ENCODE data around the gene MACROH2A1. TPM values are rescaled to one million over a fixed set of nuclear protein-coding genes. Genes with fewer than 3 reads are reported as not detected.

MACROH2A1 gene
- polyA plus RNA-seq, 2 of the 4 experiments (the other 2 are of a cell fraction) = 158 to 172 TPM

- no peak for TF ChIP-seq MYC (IDR thresholded peaks at IDR 0.05; ENCODE audit: borderline replicate concordance, low read length)
- TF ChIP-seq EHF (CRISPR knock-in tag; IDR thresholded peaks at IDR 0.05) = no peak
- TF ChIP-seq FOSL2 (IDR thresholded peaks at IDR 0.05) = no peak
- no peak for TF ChIP-seq FOSL2 (CRISPR knock-in tag; IDR thresholded peaks at IDR 0.05)
- no peak for TF ChIP-seq POLR2AphosphoS2 (conservative IDR thresholded peaks at IDR 0.05; ENCODE audit: low read length)
- TF ChIP-seq RAD21 (conservative IDR thresholded peaks at IDR 0.05 in 1 of 2, IDR thresholded peaks at IDR 0.05 in 1 of 2) = no peak
- TF ChIP-seq ZC3H11A (IDR thresholded peaks at IDR 0.05) = no peak
- TF ChIP-seq JUNB (IDR thresholded peaks at IDR 0.05) = no peak
- peak; percentile 51 for TF ChIP-seq ZFP36 (IDR thresholded peaks at IDR 0.05; ENCODE audit: borderline replicate concordance, partially characterized antibody)
- POLR2A ChIA-PET = no interaction called here
- Histone ChIP-seq H3K9me3 (no peaks in the 10 kb centered on the region), H3K4me2 (no peak overlapping the region), H3K4me3 (no peak overlapping the region), H3K4me1 (no peaks in the 10 kb centered on the region), H3K27ac (no peak overlapping the region)
- CTCF ChIA-PET = interaction anchor here (1.8 to 16.1 kb wide), 2 partner anchors 82 to 136 kb away, joined by 4 to 99 read pairs; no protein-coding TSS in a partner anchor
- FAIRE-seq (no peak), DNase-seq (ENCODE audit: low read depth in 1 of 2, low spot score in 1 of 2) (no peak), ATAC-seq (no peak)
- 97% methylated on average over 3 of the region's 5 CpGs for WGBS (ENCODE audit: missing lambda C conversion rate)
Observed at GRCh38 chr5:135328128-135328687, 70.8 kb downstream of the MACROH2A1 start.

- H3K4me2 ChIP-seq = no peak overlapping the region
- no peaks in the 10 kb centered on the region for H3K4me1 ChIP-seq
- no peak overlapping the region for H3K27ac ChIP-seq
- no peak overlapping the region for H3K4me3 ChIP-seq
- TF ChIP-seq SMC3 (IDR thresholded peaks at IDR 0.05) = no peak
- no peak for TF ChIP-seq HEYL (CRISPR knock-in tag; IDR thresholded peaks at IDR 0.05)
- TF ChIP-seq NR3C1 (IDR thresholded peaks at IDR 0.05) = no peak
- no peak for TF ChIP-seq HES2 (IDR thresholded peaks at IDR 0.05)
- TF ChIP-seq NFE2L2 (conservative IDR thresholded peaks at IDR 0.05; ENCODE audit: low read length) = no peak
- no peak for TF ChIP-seq RAD21 (conservative IDR thresholded peaks at IDR 0.05 in 1 of 2, IDR thresholded peaks at IDR 0.05 in 1 of 2)
- TF ChIP-seq RCOR1 (IDR thresholded peaks at IDR 0.05; ENCODE audit: low read depth, low read length) = no peak
- TF ChIP-seq HOXB5 (CRISPR knock-in tag; IDR thresholded peaks at IDR 0.05) = no peak
- no peak for DNase-seq (ENCODE audit: low read depth in 1 of 2, low spot score in 1 of 2)
- ChIA-PET POLR2A (interaction anchor here (0.6 kb wide), 1 partner anchor 477 kb away, joined by 4 read pairs; no protein-coding TSS in a partner anchor), CTCF (interaction anchor here (1.8 to 16.1 kb wide), 2 partner anchors 81 to 135 kb away, joined by 4 to 99 read pairs; no protein-coding TSS in a partner anchor)
- WGBS (ENCODE audit: missing lambda C conversion rate) = 88% methylated on average over 12 of the region's 12 CpGs
- FAIRE-seq = no peak
- no peak for ATAC-seq
- no peaks in the 10 kb centered on the region for H3K9me3 ChIP-seq
Observed at GRCh38 chr5:135327429-135328127, 71.5 kb downstream of the MACROH2A1 start.

- FAIRE-seq = no peak
- DNase-seq (ENCODE audit: low read depth in 1 of 2, low spot score in 1 of 2) = no peak
- ChIA-PET CTCF (interaction anchor here (1.0 to 2.7 kb wide), 4 partner anchors 8 to 135 kb away, joined by 3 to 10 read pairs (median 4); no protein-coding TSS in a partner anchor), POLR2A (interaction anchor here (0.6 kb wide), 1 partner anchor 476 kb away, joined by 4 read pairs; no protein-coding TSS in a partner anchor)
- peak in 1 of 2 experiments; percentile 5; a peak in 1 of 6 replicates for ATAC-seq
- H3K4me3 ChIP-seq = no peak overlapping the region
- TF ChIP-seq RCOR1 (IDR thresholded peaks at IDR 0.05; ENCODE audit: low read depth, low read length) (no peak), GATA3 (IDR thresholded peaks at IDR 0.05; ENCODE audit: borderline replicate concordance) (no peak), CHD2 (IDR thresholded peaks at IDR 0.05; ENCODE audit: low read length, partially characterized antibody) (no peak), ZNF302 (CRISPR knock-in tag; IDR thresholded peaks at IDR 0.05) (no peak), RAD21 (conservative IDR thresholded peaks at IDR 0.05 in 1 of 2, IDR thresholded peaks at IDR 0.05 in 1 of 2) (no peak), MAX (IDR thresholded peaks at IDR 0.05) (no peak), EP300 (IDR thresholded peaks at IDR 0.05) (no peak), NR3C1 (IDR thresholded peaks at IDR 0.05) (no peak), JUN (IDR thresholded peaks at IDR 0.05) (no peak), CBX2 (IDR thresholded peaks at IDR 0.05; ENCODE audit: borderline replicate concordance, low read depth) (no peak), HOXB13 (CRISPR knock-in tag; IDR thresholded peaks at IDR 0.05; ENCODE audit: low read depth) (no peak), JUNB (IDR thresholded peaks at IDR 0.05) (no peak), NFE2L2 (conservative IDR thresholded peaks at IDR 0.05; ENCODE audit: low read length) (no peak), HDAC2 (IDR thresholded peaks at IDR 0.05) (no peak), HMGXB4 (CRISPR knock-in tag; IDR thresholded peaks at IDR 0.05; ENCODE audit: borderline replicate concordance) (no peak)
- H3K4me1 ChIP-seq = no peaks in the 10 kb centered on the region
- WGBS (ENCODE audit: missing lambda C conversion rate) = 92% methylated on average over 40 of the region's 48 CpGs
- H3K27ac ChIP-seq = no peak overlapping the region; a peak in 1 of 6 replicates
- H3K4me2 ChIP-seq = no peak overlapping the region
- H3K9me3 ChIP-seq = no peaks in the 10 kb centered on the region
Observed at GRCh38 chr5:135326296-135327254, 72.5 kb downstream of the MACROH2A1 start.
